Measurements from ENCODE around the gene SSTR5. TPM values are rescaled to one million over a fixed set of nuclear protein-coding genes. Genes with fewer than 3 reads are reported as not detected.

The SSTR5 gene
- total and polyA plus RNA-seq, 2 donors (not counting 1 experiment from before 2014, with no cell fraction given) = not detected

DNA sequence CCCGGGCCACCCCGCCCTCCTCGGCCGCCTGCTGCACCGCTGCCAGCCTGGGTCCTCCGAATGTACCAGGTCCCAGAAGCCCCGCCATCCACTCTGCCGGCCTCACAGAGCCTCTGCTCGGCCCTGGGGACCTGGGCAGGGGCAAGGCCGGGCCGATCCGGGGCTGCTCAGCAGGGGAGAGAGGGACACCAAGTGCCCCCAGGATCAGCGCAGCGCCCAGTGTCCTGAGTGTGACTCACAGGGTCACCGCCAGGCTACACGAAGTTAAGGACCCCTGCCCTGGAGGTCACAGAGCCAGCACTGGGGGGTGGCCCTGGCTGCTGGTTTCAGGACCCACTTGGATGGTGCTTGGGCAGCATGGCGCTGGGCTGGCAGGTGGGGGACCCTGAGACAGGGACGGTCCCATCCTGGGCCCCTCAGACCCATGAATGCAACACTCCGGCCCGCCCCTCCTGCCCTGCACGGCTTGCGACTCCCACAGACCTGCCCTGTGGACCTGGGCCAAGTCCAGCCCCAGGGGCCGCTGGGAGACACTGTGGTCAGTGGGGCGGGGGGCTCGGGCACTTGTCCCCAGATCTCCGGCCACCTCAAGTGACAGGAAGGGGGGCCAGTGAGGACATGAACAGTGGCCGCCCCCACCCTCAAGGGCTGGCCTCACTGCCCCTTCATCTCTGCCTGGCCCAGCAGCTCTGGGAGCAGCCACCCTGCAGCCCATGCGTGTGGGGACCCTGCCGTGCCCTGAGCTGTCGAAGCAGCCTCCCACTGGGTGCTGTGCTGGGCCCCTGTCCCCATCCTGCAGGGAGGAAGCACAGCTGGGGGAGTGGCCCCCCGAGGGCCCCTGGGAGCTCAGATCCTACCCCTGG is 23.2 kb upstream of the SSTR5 start:
- POLR2A ChIA-PET = no interaction called here

More for the DNA sequence above, 23.2 kb upstream of the SSTR5 start:
- Histone ChIP-seq H4K20me1 (ENCODE audit: control insufficient read depth, insufficient read depth, low read length, poor library complexity, severe bottlenecking) (no peaks in the 10 kb centered on the region), H2AFZ (ENCODE audit: insufficient read depth, low read depth, low read length, poor library complexity, severe bottlenecking) (no peak overlapping the region), H3K79me2 (ENCODE audit: control insufficient read depth, insufficient read depth, low read length) (no peaks in the 10 kb centered on the region), H3K4me3 (ENCODE audit: control extremely low read depth in 1 of 5, extremely low read depth in 1 of 5, insufficient read depth in 1 of 5, low read depth in 2 of 5, low read length in 4 of 5) (no peak overlapping the region), H3K9me3 (ENCODE audit: control extremely low read depth in 1 of 3, control insufficient read depth in 2 of 3, insufficient read depth in 1 of 3, low read length in 2 of 3) (peaks cover 0 to 3% (median 0%) of the 10 kb centered on the region in 3 donors), H3K9ac (ENCODE audit: low read length) (no peak overlapping the region), H3K4me1 (ENCODE audit: control insufficient read depth in 2 of 2, insufficient read depth in 2 of 2, low read length in 2 of 2) (no peaks in the 10 kb centered on the region), H3K27me3 (replicated peaks in 1 of 4; ENCODE audit: control extremely low read depth in 1 of 4, control insufficient read depth in 3 of 4, insufficient read depth in 4 of 4, low read length in 3 of 4) (no peaks in the 10 kb centered on the region), H3K27ac (ENCODE audit: low read length in 2 of 2) (no peak overlapping the region), H3K36me3 (replicated peaks in 1 of 2; ENCODE audit: control extremely low read depth in 1 of 2, control insufficient read depth in 1 of 2, extremely low read depth in 1 of 2, insufficient read depth in 2 of 2, low read length in 1 of 2) (no peaks in the 10 kb centered on the region), H3K4me2 (replicated peaks; ENCODE audit: low read depth, low read length, poor library complexity, severe bottlenecking) (no peak overlapping the region)
- Mint-ChIP-seq H3K4me3 (no peak overlapping the region), H3K9me3 (ENCODE audit: insufficient read depth) (no peaks in the 10 kb centered on the region), H3K27me3 (no peaks in the 10 kb centered on the region), H3K27ac (no peak overlapping the region), H3K4me1 (no peaks in the 10 kb centered on the region)
- DNase-seq (no peak), ATAC-seq (ENCODE audit: low read depth) (no peak)
- no peak for TF ChIP-seq EZH2 (IDR thresholded peaks at IDR 0.05; ENCODE audit: borderline replicate concordance, insufficient read depth, low read depth, low read length, poor library complexity, severe bottlenecking)
- TF ChIP-seq CTCF (IDR thresholded peaks at IDR 0.05) = no peak
- intact Hi-C loops (cut with micrococcal nuclease) = no loop called here
- CTCF ChIA-PET = no interaction called here
- WGBS (ENCODE audit: insufficient coverage) = 87% methylated on average over 31 of the region's 31 CpGs

All from B cell (primary cell).